Pericardium fibroblast (primary cell): ENCODE measurements around the gene ZDHHC20. TPM values are rescaled to one million over a fixed set of nuclear protein-coding genes. Genes with fewer than 3 reads are reported as not detected.

Experiments
- total RNA-seq: library from RNA; depleted of rRNA; stranded (reverse); fragments of >200 nt; gene quantifications from 2 replicates; pipeline ENCODE4 v1.2.3, GENCODE V29; 2015

Gene ZDHHC20, protein sequence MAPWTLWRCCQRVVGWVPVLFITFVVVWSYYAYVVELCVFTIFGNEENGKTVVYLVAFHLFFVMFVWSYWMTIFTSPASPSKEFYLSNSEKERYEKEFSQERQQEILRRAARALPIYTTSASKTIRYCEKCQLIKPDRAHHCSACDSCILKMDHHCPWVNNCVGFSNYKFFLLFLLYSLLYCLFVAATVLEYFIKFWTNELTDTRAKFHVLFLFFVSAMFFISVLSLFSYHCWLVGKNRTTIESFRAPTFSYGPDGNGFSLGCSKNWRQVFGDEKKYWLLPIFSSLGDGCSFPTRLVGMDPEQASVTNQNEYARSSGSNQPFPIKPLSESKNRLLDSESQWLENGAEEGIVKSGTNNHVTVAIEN
- 30.2 and 40.7 TPM in 2 replicates for total RNA-seq

GRCh38 chr13:21458813-21459701 is at the start of gene ZDHHC20:
ZDHHC20 (minus strand) TSS chr13:21459303; CDS start chr13:21459171, 132 bp downstream.

Other genes with a start within 250 kb of the ZDHHC20 start
- 29.6 and 46.7 TPM in 2 replicates for gene MICU2, start 144.9 kb upstream of the ZDHHC20 start, total RNA-seq
- under 0.01 TPM in 1 of 2 replicates, not detected in the other for gene FGF9, start 211.8 kb upstream of the ZDHHC20 start, total RNA-seq